Measurements from ENCODE around the gene MCRIP2. TPM values are rescaled to one million over a fixed set of nuclear protein-coding genes. Genes with fewer than 3 reads are reported as not detected.

The MCRIP2 gene
- total and polyA plus RNA-seq, 9 of the 15 experiments (the other 6 are each of a cell fraction or from before 2014, with no cell fraction given) = 0.80 to 120 (median 35.2) TPM

- TF ChIP-seq PPARD (CRISPR knock-in tag; IDR thresholded peaks at IDR 0.05) (no peak), MYC (IDR thresholded peaks at IDR 0.05; ENCODE audit: low read depth, low read length) (peak; percentile 64; the same call in 1 of the 2 replicates), MYC (CRISPR knock-in tag; IDR thresholded peaks at IDR 0.05; ENCODE audit: borderline replicate concordance, low read depth) (no peak), MEIS2 (IDR thresholded peaks at IDR 0.05; ENCODE audit: partially characterized antibody) (peak; percentile 49), GABPA (tag; conservative IDR thresholded peaks at IDR 0.05; ENCODE audit: low read depth) (peak; percentile 95), ELF1 (tag; IDR thresholded peaks at IDR 0.05) (peak; percentile 47; the same call in 1 of the 2 replicates), ZC3H8 (IDR thresholded peaks at IDR 0.05) (no peak), IRF1 (CRISPR knock-in tag; IDR thresholded peaks at IDR 0.05; ENCODE audit: borderline replicate concordance) (no peak), HDAC6 (IDR thresholded peaks at IDR 0.05; ENCODE audit: low read depth, low read length) (no peak), SMC3 (conservative IDR thresholded peaks at IDR 0.05; ENCODE audit: insufficient read depth, low read depth, low read length) (no peak), NR0B1 (IDR thresholded peaks at IDR 0.05; ENCODE audit: partially characterized antibody) (no peak), MBD2 (IDR thresholded peaks at IDR 0.05; ENCODE audit: borderline replicate concordance, low read depth) (0 out of 2 replicates have a peak, but pooled peaks have one; percentile 10), ZFPM2 (CRISPR knock-in tag; IDR thresholded peaks at IDR 0.05) (no peak), ARNT (IDR thresholded peaks at IDR 0.05) (no peak), CCNT2 (IDR thresholded peaks at IDR 0.05; ENCODE audit: borderline replicate concordance, extremely low read depth, insufficient read length, low read depth, low read length) (peak; percentile 55), CBX1 (IDR thresholded peaks at IDR 0.05; ENCODE audit: low read depth) (0 out of 2 replicates have a peak, but pooled peaks have one; percentile 20), CREM (IDR thresholded peaks at IDR 0.05; ENCODE audit: low read depth) (no peak; the same call in 1 of the 2 replicates)
- TF ChIP-seq, protein P1, sequence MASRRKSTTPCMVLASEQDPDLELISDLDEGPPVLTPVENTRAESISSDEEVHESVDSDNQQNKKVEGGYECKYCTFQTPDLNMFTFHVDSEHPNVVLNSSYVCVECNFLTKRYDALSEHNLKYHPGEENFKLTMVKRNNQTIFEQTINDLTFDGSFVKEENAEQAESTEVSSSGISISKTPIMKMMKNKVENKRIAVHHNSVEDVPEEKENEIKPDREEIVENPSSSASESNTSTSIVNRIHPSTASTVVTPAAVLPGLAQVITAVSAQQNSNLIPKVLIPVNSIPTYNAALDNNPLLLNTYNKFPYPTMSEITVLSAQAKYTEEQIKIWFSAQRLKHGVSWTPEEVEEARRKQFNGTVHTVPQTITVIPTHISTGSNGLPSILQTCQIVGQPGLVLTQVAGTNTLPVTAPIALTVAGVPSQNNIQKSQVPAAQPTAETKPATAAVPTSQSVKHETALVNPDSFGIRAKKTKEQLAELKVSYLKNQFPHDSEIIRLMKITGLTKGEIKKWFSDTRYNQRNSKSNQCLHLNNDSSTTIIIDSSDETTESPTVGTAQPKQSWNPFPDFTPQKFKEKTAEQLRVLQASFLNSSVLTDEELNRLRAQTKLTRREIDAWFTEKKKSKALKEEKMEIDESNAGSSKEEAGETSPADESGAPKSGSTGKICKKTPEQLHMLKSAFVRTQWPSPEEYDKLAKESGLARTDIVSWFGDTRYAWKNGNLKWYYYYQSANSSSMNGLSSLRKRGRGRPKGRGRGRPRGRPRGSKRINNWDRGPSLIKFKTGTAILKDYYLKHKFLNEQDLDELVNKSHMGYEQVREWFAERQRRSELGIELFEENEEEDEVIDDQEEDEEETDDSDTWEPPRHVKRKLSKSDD (conservative IDR thresholded peaks at IDR 0.05; ENCODE audit: low read length) = no peak
- TF ChIP-seq, protein P2, sequence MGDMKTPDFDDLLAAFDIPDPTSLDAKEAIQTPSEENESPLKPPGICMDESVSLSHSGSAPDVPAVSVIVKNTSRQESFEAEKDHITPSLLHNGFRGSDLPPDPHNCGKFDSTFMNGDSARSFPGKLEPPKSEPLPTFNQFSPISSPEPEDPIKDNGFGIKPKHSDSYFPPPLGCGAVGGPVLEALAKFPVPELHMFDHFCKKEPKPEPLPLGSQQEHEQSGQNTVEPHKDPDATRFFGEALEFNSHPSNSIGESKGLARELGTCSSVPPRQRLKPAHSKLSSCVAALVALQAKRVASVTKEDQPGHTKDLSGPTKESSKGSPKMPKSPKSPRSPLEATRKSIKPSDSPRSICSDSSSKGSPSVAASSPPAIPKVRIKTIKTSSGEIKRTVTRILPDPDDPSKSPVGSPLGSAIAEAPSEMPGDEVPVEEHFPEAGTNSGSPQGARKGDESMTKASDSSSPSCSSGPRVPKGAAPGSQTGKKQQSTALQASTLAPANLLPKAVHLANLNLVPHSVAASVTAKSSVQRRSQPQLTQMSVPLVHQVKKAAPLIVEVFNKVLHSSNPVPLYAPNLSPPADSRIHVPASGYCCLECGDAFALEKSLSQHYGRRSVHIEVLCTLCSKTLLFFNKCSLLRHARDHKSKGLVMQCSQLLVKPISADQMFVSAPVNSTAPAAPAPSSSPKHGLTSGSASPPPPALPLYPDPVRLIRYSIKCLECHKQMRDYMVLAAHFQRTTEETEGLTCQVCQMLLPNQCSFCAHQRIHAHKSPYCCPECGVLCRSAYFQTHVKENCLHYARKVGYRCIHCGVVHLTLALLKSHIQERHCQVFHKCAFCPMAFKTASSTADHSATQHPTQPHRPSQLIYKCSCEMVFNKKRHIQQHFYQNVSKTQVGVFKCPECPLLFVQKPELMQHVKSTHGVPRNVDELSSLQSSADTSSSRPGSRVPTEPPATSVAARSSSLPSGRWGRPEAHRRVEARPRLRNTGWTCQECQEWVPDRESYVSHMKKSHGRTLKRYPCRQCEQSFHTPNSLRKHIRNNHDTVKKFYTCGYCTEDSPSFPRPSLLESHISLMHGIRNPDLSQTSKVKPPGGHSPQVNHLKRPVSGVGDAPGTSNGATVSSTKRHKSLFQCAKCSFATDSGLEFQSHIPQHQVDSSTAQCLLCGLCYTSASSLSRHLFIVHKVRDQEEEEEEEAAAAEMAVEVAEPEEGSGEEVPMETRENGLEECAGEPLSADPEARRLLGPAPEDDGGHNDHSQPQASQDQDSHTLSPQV (IDR thresholded peaks at IDR 0.05) = no peak; the same call in 1 of the 2 replicates
Observed at GRCh38 chr16:679814-680624, 38.4 kb downstream of the MCRIP2 start, which contains the start of gene STUB1 (continued).
